HG03045 (cell line): ENCODE results near the gene ELP2.

Experiments used
- ATAC-seq: cut with Tn5 transposase; IDR thresholded peaks from one replicate; pipeline ENCODE4 v1.9.1; 2021; ENCODE audit warnings: mild to moderate bottlenecking, moderate library complexity; ENCODE audit not compliant: unreplicated experiment

Gene ELP2

GRCh38 chr18:36212301-36213171 lies 82.8 kb downstream of the ELP2 start:
- ATAC-seq: no peak

DNA sequence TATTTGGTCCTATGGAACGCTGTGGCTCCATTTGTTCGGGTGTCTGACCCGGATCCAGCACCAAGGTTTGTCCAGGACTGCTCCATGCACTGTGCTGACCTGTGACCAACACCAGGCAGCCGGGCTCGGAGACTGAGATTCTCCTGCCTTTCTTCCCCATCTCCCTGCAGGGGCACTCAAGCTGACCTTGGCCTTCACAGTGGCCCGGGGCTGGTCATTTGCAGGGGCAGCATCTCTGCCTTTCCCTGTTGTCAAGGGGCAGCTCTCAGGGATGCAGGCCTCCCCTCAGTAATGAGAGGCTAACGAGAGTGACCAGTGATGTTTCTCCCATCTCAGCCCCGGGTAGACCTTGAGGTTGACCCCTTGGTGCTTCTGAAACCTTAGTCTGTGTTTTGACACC lies 85.1 kb downstream of the ELP2 start:
- no peak for ATAC-seq

DNA sequence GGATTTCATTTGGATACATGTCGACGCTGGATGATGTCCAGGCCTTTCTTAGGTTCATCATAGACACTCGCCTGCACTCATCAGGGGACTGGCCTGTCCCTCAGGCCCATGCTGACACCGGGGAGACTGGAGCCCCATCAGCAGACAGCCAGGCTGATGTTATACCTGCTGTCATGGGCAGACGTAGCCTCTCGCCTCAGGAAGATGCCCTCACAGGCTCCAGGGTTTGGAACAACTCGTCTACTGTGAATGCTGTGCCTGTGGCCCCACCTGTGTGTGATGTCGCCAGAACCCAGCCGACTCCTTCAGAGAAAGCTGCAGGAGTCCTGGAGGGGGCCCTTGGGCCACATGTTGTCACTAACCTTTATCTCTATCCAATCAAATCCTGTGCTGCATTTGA lies 85.9 kb downstream of the ELP2 start:
- ATAC-seq: no peak

DNA sequence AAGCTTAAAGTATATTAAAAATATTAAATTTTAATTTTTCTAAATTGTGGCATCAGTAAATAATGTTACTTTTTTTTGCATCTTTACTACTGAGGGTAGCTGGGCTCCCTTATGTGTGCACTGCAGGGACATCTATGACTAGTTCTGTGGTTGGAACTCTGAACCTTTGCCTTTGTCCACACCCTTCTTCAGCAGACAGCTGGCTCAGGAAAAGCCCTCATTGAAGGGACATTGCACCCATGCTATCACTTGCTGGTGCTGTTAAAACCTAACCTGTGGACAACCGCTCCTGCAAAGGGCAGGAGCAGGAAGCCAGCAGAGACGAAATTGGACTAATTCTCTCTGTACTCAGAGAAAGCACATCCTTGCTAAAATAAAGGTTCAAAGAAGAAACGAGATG lies 87.6 kb downstream of the ELP2 start:
- no peak for ATAC-seq

- ATAC-seq: no peak
These were observed 99.5 kb downstream of the ELP2 start for GRCh38 chr18:36229188-36229587.
